Sigmoid colon (tissue), 7 donors: ENCODE measurements around the gene STKLD1. TPM values are rescaled to one million over a fixed set of nuclear protein-coding genes. Genes with fewer than 3 reads are reported as not detected.

ENCODE experiments used
- DNase-seq: peaks from one replicate; pipeline ENCODE4 v3.0.0-alpha.2; 2019
- H3K27ac ChIP-seq, 4 donors: fragments of 200-600 bp; sonication (generic); one replicate each; pipeline ENCODE4 v1.5.1; 2016 to 2019; ENCODE audit warnings: mild to moderate bottlenecking in 1 of 4
- H3K27me3 ChIP-seq, 3 donors: fragments of 200-600 bp; sonication (generic); one replicate each; pipeline ENCODE4 v1.5.1; 2019; ENCODE audit warnings: mild to moderate bottlenecking in 1 of 3
- H3K36me3 ChIP-seq, 4 donors: fragments of 200-600 bp; sonication (generic); one replicate each; pipeline ENCODE4 v1.5.1; 2016 to 2019
- H3K4me1 ChIP-seq, 4 donors: fragments of 200-600 bp; sonication (generic); one replicate each; pipeline ENCODE4 v1.5.1; 2017 to 2019
- H3K4me3 ChIP-seq, 4 donors: fragments of 200-600 bp; sonication (generic); one replicate each; pipeline ENCODE4 v1.5.1; 2017 to 2019; ENCODE audit warnings: mild to moderate bottlenecking in 2 of 4, moderate library complexity in 1 of 4
- H3K9me3 ChIP-seq, 4 donors: fragments of 200-600 bp in 3 of 4; sonication (generic) in 3 of 4; one replicate each; pipeline versions ENCODE4 v1.5.1 to v1.6.1; 2013 to 2019
- EP300 ChIP-seq, 4 donors: sonication (generic); formaldehyde crosslinking; IDR thresholded peaks; one replicate each; pipeline ENCODE4 v1.6.1; 2017; ENCODE audit warnings: antibody characterized with exemption in 4 of 4
- POLR2A ChIP-seq, 2 donors: fragments of 450-650 bp; IDR thresholded peaks; one replicate each; pipeline ENCODE4 v1.6.1; 2016; ENCODE audit warnings: antibody characterized with exemption in 2 of 2, mild to moderate bottlenecking in 2 of 2, moderate library complexity in 2 of 2
- POLR2AphosphoS5 ChIP-seq, 4 donors: sonication (generic); formaldehyde crosslinking; IDR thresholded peaks; one replicate each; pipeline ENCODE4 v1.6.1; 2017; ENCODE audit warnings: antibody characterized with exemption in 4 of 4
- WGBS, 2 donors: extraction: QIAGEN DNeasy Blood & Tissue Kit; methylation state at CpG; one replicate each; pipeline ENCODE4 v1.1.7; 2013; 5-methylcytosine and 5-hydroxymethylcytosine counted together
- intact Hi-C: fragments of 100-400 bp; cut with DNase I; formaldehyde crosslinking; loops from one replicate; pipeline ENCODE4 v1.15.1; 2023
- polyA plus RNA-seq, 3 donors: library from polyadenylated mRNA; stranded (reverse); fragments of 200-250 nt; gene quantifications; one replicate each; pipeline ENCODE4 v1.2.3, GENCODE V29; 2013
- total RNA-seq, 4 donors: library from RNA; depleted of rRNA; stranded (reverse); fragments of >200 nt; gene quantifications; one replicate each; pipeline ENCODE4 v1.1.0, GENCODE V29; 2016
- TF ChIP-seq, protein P1 (sequence below), 4 experiments: fragments of 450-650 bp in 3 of 4; fragments of 200-600 bp in 1 of 4; IDR thresholded peaks; one replicate each; pipeline ENCODE4 v1.5.1; 2016 to 2019; ENCODE audit warnings: antibody characterized with exemption in 4 of 4, mild to moderate bottlenecking in 3 of 4, moderate library complexity in 2 of 4
- donor health status: healthy with polysubstance abuse.
- donor health status: Bipolar disorder and iron deficiency.
- donor health status: healthy.

The STKLD1 gene
- total and polyA plus RNA-seq, 7 donors: 0.49 to 8.3 (median 1.5) TPM; not detected in 1

DNA sequence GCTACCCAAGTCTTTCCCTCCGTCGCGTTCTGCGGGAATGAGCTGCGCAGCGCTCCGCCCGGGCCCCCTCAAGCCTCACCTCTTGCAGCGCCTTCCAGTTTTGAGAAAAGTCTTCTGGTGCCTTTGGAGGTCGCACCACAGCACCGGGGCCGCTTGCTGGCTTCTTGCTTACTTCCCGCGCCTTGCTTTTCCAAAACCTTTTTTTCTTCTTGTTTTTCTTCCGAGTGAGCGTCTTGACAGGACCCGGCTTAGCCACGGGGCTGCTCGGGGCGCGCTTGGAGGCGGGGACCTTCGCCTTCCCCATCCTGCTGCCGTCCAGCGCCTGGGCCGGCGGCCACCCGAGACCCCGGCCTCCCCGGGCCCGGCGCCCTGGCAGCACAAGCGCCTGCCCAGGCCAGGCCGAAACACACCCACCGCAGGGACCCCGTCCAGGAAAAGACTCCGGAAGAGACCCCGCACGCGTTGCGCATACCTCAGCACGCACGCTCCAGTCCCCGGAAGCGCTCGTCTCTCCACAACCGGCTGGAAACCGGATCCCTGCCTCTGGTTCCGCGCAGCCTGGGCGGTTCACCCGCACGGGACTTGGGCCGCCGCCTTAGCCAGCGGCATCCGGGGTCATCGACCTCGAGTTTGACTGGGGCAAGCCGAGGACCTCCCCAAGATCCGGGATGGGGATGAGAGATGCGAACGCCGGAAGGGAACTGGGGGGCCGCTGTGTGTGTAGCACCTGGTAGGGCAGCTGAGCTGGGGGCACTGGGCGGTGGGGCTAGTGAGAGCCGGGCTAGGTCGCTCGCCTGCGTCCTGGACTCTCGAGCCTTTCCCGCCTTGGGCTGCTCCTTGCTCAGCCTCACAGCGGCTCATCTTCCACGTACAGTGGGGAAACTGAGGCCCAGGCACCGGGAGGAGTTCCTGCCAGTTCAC, 41.6 kb downstream of the STKLD1 start, which contains the start of gene REXO4:
TSS of gene REXO4 (minus strand) at position 470 of the 921 bp plus-strand sequence. CDS start at position 304, 166 bp downstream.
- intact Hi-C loops: loop anchor here (2.0 to 10.0 kb wide), 4 partner anchors 40 to 317 kb away; partner anchors contain the start of genes CACFD1, SARDH, SLC2A6 and STKLD1
- Histone ChIP-seq H3K27me3 (no peaks in the 10 kb centered on the region), H3K36me3 (peaks cover 0 to 28% (median 7%) of the 10 kb centered on the region in 4 donors), H3K4me1 (peaks cover 0 to 31% (median 23%) of the 10 kb centered on the region in 4 donors), H3K9me3 (no peaks in the 10 kb centered on the region), H3K27ac (peak within 1 kb of the TSS; percentile 81 to 87 (median 84)), H3K4me3 (peak within 1 kb of the TSS; percentile 65 to 88 (median 71))
- 2% methylated on average over 75 of the region's 75 CpGs for WGBS, 2 donors
- TF ChIP-seq POLR2AphosphoS5 (IDR thresholded peaks at IDR 0.05) (peak; percentile 39 to 69 (median 52)), POLR2A (IDR thresholded peaks at IDR 0.05) (no peak), EP300 (IDR thresholded peaks at IDR 0.05) (no peak)
- TF ChIP-seq, protein P1, sequence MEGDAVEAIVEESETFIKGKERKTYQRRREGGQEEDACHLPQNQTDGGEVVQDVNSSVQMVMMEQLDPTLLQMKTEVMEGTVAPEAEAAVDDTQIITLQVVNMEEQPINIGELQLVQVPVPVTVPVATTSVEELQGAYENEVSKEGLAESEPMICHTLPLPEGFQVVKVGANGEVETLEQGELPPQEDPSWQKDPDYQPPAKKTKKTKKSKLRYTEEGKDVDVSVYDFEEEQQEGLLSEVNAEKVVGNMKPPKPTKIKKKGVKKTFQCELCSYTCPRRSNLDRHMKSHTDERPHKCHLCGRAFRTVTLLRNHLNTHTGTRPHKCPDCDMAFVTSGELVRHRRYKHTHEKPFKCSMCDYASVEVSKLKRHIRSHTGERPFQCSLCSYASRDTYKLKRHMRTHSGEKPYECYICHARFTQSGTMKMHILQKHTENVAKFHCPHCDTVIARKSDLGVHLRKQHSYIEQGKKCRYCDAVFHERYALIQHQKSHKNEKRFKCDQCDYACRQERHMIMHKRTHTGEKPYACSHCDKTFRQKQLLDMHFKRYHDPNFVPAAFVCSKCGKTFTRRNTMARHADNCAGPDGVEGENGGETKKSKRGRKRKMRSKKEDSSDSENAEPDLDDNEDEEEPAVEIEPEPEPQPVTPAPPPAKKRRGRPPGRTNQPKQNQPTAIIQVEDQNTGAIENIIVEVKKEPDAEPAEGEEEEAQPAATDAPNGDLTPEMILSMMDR (IDR thresholded peaks at IDR 0.05): no peak
- peak; percentile 90 for DNase-seq

DNA sequence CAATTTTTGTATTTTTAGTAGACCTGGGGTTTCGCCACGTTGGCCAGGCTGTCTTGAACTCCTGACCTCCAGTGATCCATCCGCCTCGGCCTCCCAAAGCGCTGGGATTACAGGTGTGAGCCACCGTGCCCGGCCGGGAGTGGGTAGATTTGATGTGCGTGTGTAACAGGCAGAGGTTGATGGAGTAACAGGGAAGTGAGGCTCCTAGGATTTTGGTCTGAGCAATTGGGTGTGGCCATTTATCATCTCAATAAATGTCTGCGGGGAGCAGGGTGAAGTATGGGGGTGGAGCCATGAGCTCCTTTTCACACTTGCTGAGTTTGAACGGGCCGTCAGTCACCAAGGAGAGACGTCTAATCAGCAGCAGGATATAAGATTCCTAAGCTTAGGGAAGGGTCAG, 42.8 kb downstream of the STKLD1 start:
- Histone ChIP-seq H3K4me1 (peaks cover 0 to 31% (median 23%) of the 10 kb centered on the region in 4 donors), H3K36me3 (peaks cover 0 to 16% (median 3%) of the 10 kb centered on the region in 4 donors), H3K27ac (peak overlapping the region in 2 of 4 donors; percentile 84 to 87), H3K4me3 (no peak overlapping the region), H3K27me3 (peaks cover 0 to 7% (median 0%) of the 10 kb centered on the region in 3 donors), H3K9me3 (no peaks in the 10 kb centered on the region)
- no peak for TF ChIP-seq POLR2AphosphoS5 (IDR thresholded peaks at IDR 0.05)
- TF ChIP-seq, protein P1 (IDR thresholded peaks at IDR 0.05): no peak
- TF ChIP-seq EP300 (IDR thresholded peaks at IDR 0.05): no peak
- TF ChIP-seq POLR2A (IDR thresholded peaks at IDR 0.05): no peak
- 15 to 61% methylated on average over 13 of the region's 13 CpGs for WGBS, 2 donors
- intact Hi-C loops: loop anchor here (2.0 to 10.0 kb wide), 4 partner anchors 40 to 316 kb away; partner anchors contain the start of genes CACFD1, SARDH, SLC2A6 and STKLD1
- DNase-seq: no peak

DNA sequence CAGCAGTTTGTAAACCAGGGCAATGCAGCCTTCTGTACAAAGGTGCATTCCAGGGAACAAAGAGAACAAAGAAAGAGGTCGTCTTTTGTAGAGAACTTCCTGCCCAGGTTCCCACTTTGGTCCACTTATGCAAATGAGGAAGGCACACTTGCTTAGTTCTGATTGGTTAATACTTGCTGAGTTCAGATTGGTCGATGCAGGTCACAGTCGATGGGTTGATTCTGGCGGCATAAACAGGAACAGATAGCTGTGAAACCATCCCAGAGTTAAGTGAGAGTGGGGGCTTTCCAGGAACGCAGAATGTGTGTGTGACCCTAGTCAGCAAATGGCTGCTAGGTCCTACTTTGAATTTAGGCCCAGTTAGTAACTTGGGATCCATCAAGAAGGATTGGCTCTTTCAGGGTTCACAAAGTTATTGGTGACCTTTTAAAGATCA, 44.2 kb downstream of the STKLD1 start:
- H3K27me3 ChIP-seq: peaks cover 0 to 18% (median 0%) of the 10 kb centered on the region in 3 donors
- H3K36me3 ChIP-seq: peaks cover 0 to 1% (median 0%) of the 10 kb centered on the region in 4 donors
- intact Hi-C loops: no loop called here
- DNase-seq: no peak
- WGBS, 2 donors: 49 to 75% methylated on average over 5 of the region's 5 CpGs
- TF ChIP-seq POLR2A (IDR thresholded peaks at IDR 0.05) (no peak), EP300 (IDR thresholded peaks at IDR 0.05) (no peak), POLR2AphosphoS5 (IDR thresholded peaks at IDR 0.05) (no peak)
- TF ChIP-seq, protein P1 (IDR thresholded peaks at IDR 0.05): no peak
- H3K9me3 ChIP-seq: no peaks in the 10 kb centered on the region
- peaks cover 0 to 28% (median 23%) of the 10 kb centered on the region in 4 donors for H3K4me1 ChIP-seq
- H3K27ac ChIP-seq: no peak overlapping the region
- H3K4me3 ChIP-seq: no peak overlapping the region

DNA sequence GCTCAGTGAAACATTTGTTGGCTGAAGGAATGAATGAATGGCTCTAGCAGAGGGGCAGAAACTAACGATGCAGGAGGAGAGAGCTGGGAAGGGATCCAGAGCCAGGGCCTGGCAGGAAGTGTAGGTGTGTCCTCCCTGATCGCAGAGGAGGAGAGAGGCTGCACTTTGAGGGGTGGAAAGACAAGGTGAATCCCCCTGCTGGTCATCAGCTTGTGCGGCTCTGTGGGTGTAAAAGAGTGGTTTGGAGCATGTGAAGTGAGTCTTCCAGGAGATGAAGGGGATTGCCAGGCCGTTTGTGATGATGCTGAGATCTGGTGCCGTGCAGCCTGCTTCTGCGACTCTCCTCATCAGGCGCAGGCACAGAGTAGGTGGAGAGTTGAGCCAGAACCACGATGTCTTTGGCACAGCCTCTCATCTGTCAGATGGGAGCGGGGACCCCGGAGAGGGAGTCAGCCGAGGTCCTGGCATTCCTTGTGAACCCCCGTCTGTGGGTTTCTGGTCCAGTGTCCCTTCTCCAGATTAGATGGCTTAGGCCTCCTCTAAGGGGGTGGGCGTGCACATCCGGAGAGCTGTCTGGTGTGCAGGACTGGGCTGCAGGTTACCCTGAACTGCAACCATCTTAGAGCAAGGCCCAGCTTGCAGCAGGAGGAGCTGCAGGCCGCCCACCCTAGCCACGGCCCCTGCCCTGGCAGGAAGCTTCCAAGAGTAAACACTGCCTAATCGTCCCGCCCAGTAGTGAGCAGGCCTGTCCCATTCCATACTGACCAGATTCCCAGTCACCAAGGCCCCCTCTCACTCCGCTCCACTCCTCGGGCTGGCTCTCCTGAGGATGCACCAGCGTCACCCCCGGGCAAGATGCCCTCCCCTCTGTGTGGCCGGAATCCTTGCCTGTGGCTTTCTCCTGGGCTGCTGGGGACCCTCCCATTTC, 45.7 kb downstream of the STKLD1 start, which contains the start of gene ADAMTS13:
TSS of gene ADAMTS13 (plus strand) at position 753 of the 928 bp plus-strand sequence. CDS start at position 830, 77 bp downstream.
- DNase-seq: no peak
- H3K9me3 ChIP-seq: no peaks in the 10 kb centered on the region
- no peak within 1 kb of the TSS for H3K27ac ChIP-seq
- 63 to 66% methylated on average over 23 of the region's 23 CpGs for WGBS, 2 donors
- TF ChIP-seq, protein P1 (IDR thresholded peaks at IDR 0.05): no peak
- TF ChIP-seq POLR2AphosphoS5 (IDR thresholded peaks at IDR 0.05) (no peak), POLR2A (IDR thresholded peaks at IDR 0.05) (no peak), EP300 (IDR thresholded peaks at IDR 0.05) (no peak)
- H3K4me1 ChIP-seq: peaks cover 0 to 14% (median 10%) of the 10 kb centered on the region in 4 donors
- H3K36me3 ChIP-seq: no peaks in the 10 kb centered on the region
- H3K4me3 ChIP-seq: no peak within 1 kb of the TSS
- H3K27me3 ChIP-seq: peaks cover 0 to 32% (median 4%) of the 10 kb centered on the region in 3 donors
- intact Hi-C loops: no loop called here
